ENCODE results near the gene GH2. TPM values are rescaled to one million over a fixed set of nuclear protein-coding genes. Genes with fewer than 3 reads are reported as not detected.
"Not testable (repeated sequence)": the region's sequence is repeated elsewhere in the genome, so short reads cannot be mapped to it uniquely, and the experiment has no call there.

Gene GH2
- total RNA-seq, 2 donors from 2014 or later = not detected

DNA sequence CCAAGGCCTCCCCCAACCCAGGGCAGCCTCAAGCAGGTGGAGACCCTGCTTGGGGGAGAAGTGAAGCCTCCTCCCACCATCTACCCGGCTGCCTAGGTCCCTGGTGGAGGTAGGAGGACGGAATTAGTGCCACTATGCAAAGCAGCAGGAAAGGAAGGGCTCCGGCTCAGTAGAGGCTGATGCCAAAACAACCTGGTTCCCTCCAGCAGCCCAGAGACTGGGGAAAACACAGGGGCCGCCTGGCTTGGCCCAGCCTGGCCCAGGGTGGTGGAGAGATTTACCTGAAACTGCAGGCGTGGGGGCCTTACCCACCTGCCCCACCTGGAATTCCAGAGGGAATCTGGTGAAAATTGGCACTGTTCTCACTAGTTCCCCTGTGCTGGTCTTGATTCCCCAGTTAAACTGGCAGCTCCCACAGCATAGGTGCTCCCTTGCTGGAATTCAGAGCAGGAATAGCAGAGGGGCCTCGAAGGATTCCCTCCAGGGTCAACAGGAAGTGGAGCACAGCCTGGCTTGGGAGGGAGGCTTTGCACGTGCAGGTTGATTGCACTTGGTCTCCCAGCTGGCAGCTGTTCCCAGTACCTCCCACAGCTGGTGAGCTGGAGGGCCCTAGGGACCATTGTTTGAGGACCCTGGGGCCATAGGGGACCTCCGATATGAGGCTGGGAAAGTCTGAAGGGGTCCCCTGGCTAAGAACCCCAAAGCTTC, 45.9 kb upstream of the GH2 start:
- no peaks in the 10 kb centered on the region for H3K27me3 ChIP-seq
- H3K4me1 ChIP-seq = peaks cover 0 to 20% of the 10 kb centered on the region in 2 donors
- TF ChIP-seq, protein P1, sequence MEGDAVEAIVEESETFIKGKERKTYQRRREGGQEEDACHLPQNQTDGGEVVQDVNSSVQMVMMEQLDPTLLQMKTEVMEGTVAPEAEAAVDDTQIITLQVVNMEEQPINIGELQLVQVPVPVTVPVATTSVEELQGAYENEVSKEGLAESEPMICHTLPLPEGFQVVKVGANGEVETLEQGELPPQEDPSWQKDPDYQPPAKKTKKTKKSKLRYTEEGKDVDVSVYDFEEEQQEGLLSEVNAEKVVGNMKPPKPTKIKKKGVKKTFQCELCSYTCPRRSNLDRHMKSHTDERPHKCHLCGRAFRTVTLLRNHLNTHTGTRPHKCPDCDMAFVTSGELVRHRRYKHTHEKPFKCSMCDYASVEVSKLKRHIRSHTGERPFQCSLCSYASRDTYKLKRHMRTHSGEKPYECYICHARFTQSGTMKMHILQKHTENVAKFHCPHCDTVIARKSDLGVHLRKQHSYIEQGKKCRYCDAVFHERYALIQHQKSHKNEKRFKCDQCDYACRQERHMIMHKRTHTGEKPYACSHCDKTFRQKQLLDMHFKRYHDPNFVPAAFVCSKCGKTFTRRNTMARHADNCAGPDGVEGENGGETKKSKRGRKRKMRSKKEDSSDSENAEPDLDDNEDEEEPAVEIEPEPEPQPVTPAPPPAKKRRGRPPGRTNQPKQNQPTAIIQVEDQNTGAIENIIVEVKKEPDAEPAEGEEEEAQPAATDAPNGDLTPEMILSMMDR (IDR thresholded peaks at IDR 0.05) = no peak
- no peak for DNase-seq (ENCODE audit: low spot score)
- no peak overlapping the region for H3K27ac ChIP-seq
- H3K36me3 ChIP-seq = no peaks in the 10 kb centered on the region
- H3K9me3 ChIP-seq = no peaks in the 10 kb centered on the region
- no peak overlapping the region for H3K4me3 ChIP-seq

DNA sequence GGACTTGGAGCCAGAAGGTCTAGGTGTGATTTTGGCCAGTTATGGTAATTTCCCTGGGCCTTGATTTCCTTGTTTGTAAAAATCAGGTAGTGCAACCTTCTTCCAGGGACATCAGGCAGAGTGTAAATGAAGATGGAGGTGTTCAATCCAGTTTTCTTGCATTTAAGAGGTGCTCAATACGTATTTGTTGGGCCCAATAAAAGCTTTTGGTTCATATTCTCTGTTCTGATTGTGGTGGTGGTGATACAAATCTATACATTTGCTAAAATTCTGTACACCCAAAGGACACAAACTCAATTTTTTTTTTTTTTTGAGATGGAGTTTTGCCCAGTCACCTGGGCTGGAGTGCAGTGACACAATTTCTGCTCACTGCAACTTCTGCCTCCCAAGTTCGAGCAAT, 44.4 kb upstream of the GH2 start:
- TF ChIP-seq, protein P1 (IDR thresholded peaks at IDR 0.05) = no peak
- H3K4me3 ChIP-seq = no peak overlapping the region
- DNase-seq (ENCODE audit: low spot score) = no peak
- H3K27me3 ChIP-seq = no peaks in the 10 kb centered on the region
- H3K4me1 ChIP-seq = peaks cover 0 to 16% of the 10 kb centered on the region in 2 donors
- no peak overlapping the region for H3K27ac ChIP-seq
- H3K36me3 ChIP-seq = no peaks in the 10 kb centered on the region
- H3K9me3 ChIP-seq = no peaks in the 10 kb centered on the region

- H3K4me1 ChIP-seq = peaks cover 0 to 11% of the 10 kb centered on the region in 2 donors
- H3K27ac ChIP-seq = no peak overlapping the region
- H3K9me3 ChIP-seq = no peaks in the 10 kb centered on the region
- DNase-seq (ENCODE audit: low spot score) = no peak
- no peaks in the 10 kb centered on the region for H3K36me3 ChIP-seq
- no peaks in the 10 kb centered on the region for H3K27me3 ChIP-seq
- TF ChIP-seq, protein P1 (IDR thresholded peaks at IDR 0.05) = no peak
- no peak overlapping the region for H3K4me3 ChIP-seq
Observed at GRCh38 chr17:63925615-63926014, 43.9 kb upstream of the GH2 start.

DNA sequence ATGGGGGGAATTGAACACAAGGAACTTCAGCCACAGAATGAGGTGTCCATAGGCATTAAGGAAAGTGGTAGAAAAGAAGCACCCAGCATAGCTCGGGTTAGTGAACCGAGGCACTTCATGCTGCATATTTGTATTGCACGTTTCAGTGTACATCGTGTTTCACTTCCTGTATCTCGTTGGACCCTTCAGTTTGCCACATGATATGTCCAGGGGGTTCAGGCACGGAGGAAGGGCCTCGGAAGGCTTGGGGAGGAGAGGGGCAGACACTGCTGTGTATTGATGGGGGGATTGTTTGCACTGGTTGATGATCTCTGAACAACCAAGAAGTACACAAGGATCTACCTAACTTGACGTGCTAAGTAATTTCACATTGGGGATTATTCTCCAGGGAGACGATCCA, 40.7 kb upstream of the GH2 start:
- H3K4me1 ChIP-seq; H3K27ac ChIP-seq; DNase-seq (ENCODE audit: low spot score); H3K9me3 ChIP-seq; H3K27me3 ChIP-seq; H3K4me3 ChIP-seq; H3K36me3 ChIP-seq: not testable (repeated sequence)

DNA sequence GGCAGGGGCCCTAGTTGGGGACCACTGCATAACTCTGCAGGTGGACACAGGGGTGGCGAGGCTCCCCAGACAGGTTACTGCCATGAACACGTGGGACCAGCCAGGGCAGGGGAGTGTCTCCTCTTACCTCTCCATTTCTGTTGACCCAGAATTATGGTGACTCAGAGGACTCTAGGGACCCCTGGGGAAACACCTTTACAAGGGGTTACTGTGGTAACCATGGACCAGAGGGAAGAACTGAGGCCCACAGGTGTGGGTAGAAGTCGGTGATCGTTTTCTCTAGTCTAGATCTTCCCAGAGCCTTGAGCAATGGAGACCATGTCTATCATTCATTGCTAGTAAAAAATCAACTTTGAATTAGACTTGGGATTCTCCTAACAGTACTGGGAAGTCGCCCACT, 39.0 kb upstream of the GH2 start:
- not testable (repeated sequence) for H3K4me3 ChIP-seq; H3K36me3 ChIP-seq; H3K27ac ChIP-seq; DNase-seq (ENCODE audit: low spot score); H3K4me1 ChIP-seq; H3K9me3 ChIP-seq; H3K27me3 ChIP-seq

- H3K9me3 ChIP-seq; H3K27me3 ChIP-seq; H3K36me3 ChIP-seq; H3K4me3 ChIP-seq; H3K4me1 ChIP-seq; H3K27ac ChIP-seq; DNase-seq (ENCODE audit: low spot score): not testable (repeated sequence)
Observed at GRCh38 chr17:63920050-63920449, 38.3 kb upstream of the GH2 start.

DNA sequence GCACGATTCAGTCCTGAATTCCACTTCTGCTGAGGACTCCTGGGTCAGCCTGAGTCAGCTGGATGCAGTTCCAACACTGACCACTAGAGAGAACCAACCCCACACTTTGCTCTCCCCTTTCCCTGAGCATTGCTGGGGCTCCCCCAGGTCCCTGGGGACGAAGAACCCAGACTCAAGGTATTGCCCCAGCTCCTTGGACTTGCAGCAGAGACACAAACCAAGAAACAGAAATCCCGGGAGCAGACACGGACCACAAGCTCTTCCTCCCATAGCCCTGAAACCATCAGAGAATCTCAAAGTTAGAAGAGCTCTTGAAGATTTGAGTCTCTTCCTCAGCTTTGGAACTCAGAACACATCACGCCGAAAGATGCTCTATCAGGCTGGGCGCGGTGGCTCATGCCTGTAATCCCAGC, 37.6 kb upstream of the GH2 start:
- DNase-seq (ENCODE audit: low spot score) = peak; percentile 65
- TF ChIP-seq, protein P1 (IDR thresholded peaks at IDR 0.05) = peak; percentile 95 to 96
- Histone ChIP-seq H3K4me1 (peaks cover 0 to 7% of the 10 kb centered on the region in 2 donors), H3K4me3 (no peak overlapping the region), H3K36me3 (no peaks in the 10 kb centered on the region), H3K27ac (no peak overlapping the region), H3K9me3 (no peaks in the 10 kb centered on the region), H3K27me3 (no peaks in the 10 kb centered on the region)

GRCh38 chr17:63918789-63919305, 37.1 kb upstream of the GH2 start, which contains the start of gene GH1:
TSS of gene GH1 (minus strand) at chr17:63918839. CDS start at chr17:63918776, 63 bp downstream.
- H3K36me3 ChIP-seq; DNase-seq (ENCODE audit: low spot score); H3K4me3 ChIP-seq; H3K27me3 ChIP-seq; H3K4me1 ChIP-seq; H3K27ac ChIP-seq; H3K9me3 ChIP-seq: not testable (repeated sequence)

Measured in right atrium auricular region (tissue), 2 donors.